HG03196 (cell line): ENCODE measurements around the gene DLEC1.
"Not testable (repeated sequence)": the region's sequence is repeated elsewhere in the genome, so short reads cannot be mapped to it uniquely, and the experiment has no call there.

ENCODE experiments used
- ATAC-seq: cut with Tn5 transposase; IDR thresholded peaks from one replicate; pipeline ENCODE4 v1.9.1; 2021; ENCODE audit not compliant: unreplicated experiment

The DLEC1 gene

GRCh38 chr3:38036906-38037305, 2.1 kb upstream of the DLEC1 start:
- no peak for ATAC-seq

DNA sequence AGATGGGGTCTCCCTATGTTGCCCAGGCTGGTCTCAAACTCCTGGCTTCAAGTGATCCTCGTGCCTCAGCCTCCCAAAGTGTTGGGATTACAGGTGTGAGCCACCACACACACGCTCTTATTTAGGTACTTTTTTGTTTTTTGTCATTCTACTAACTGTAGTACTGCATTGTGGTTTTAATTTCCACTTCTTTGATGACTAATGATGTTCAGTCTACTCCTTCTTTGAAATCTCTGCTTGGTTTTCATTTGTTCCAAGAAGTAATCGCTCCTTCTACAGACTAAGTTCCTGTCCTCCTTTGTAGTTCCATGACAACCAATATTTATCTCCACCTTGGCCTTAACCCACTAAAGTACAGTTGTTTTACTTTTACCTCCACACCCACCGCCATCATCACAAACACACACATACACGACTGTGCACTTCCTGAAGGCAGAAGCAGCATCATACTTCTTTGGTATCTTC, 529 bp upstream of the DLEC1 start:
- ATAC-seq: no peak

DNA sequence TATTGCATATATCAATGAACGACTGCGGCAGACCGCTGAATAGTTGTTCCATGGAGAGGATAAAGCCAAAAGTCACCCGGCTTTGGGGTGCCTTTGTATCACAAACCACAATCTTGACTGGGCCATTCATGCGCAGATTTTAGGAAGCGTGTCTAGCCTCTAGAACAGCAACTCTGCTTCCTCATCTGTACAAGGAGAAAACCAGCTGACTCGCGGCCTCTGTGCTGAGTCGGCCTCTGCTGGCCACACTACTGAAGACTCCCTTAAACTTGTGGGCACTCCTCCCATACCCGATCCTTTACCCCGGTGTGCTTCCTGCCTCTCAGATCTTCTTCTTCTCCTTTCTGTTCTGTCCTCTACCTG, 872 bp downstream of the DLEC1 start:
- ATAC-seq: peak; percentile 51

GRCh38 chr3:38040401-38040800, 1.4 kb downstream of the DLEC1 start:
- no peak for ATAC-seq

- no peak for ATAC-seq
Observed at GRCh38 chr3:38043486-38043885, 4.5 kb downstream of the DLEC1 start.

- no peak for ATAC-seq
Observed at GRCh38 chr3:38046027-38046426, 7.0 kb downstream of the DLEC1 start.

DNA sequence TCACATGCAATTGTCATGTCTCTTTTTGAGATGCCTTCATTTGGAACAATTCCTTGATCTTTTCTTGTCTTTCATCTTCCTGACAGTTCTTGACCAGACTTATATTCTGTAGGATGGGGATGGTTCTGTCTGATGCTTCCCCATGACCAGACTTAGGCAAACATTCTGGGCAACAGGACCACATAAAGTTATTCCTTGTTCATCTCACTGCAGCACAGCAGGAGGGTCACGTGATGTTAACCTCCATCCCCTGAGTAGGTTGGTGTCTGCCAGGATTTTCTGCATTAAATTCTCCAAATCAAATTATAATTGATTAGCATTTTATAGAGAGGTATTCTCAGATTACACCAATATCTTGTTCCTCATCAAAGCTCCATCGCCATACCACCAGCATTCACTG, 7.8 kb downstream of the DLEC1 start:
- ATAC-seq: no peak

DNA sequence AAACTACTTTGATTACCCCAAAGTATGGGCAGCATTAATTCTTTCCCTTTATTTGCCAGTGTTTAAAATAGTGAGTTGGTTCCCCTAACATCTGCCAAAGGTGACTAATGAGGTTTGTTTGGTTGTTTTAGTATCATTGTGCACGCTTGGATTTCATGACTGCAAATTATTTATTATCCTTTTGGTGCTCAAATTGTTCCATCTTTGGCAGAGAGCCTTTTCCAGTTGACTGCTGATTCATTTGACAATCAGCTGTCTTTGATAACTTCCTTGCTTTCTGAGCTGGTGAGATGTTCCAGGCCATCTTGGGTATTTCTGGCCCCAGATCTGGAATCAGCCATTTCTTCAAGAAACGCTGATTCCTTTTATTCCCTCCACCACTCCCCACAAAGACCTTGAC, 8.9 kb downstream of the DLEC1 start:
- no peak for ATAC-seq

DNA sequence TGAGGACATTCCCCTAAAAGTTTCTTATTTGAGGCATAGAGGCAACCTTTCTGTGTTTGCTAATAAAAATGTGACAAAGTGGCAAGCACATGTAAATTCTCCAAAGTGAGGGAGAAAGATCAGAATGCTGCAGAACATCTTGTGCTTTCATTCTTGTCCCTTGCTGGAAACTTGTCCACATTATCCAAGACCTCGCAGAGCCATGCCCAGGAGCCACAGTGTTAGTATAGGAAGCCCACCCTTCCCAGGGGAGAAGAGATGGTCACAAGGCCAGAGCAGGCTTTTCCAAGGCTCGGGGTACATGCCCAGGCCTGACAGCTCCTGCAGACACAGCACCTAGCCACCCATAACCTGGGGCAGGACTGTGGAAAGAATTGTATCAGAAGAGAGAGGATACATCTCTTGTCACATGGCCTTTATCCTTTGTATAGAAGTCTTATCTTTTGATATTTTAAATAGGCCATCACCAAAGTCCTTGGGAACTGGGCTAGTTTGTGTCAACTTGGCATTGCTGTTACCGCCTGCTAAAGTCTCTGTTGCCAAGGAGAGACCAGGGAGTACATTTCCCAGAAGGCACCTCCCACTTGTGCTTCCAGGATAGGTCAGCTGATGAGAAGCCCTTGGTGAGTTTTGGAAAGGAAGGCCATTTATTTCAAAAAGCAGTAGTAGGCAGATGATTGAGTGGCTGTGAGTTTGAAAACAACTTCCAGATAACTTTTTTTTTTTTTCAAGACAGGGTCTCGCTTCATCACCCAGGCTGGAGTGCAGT, 10.5 kb downstream of the DLEC1 start:
- no peak for ATAC-seq

GRCh38 chr3:38051131-38051530, 12.1 kb downstream of the DLEC1 start:
- no peak for ATAC-seq

- not testable (repeated sequence) for ATAC-seq
Observed at GRCh38 chr3:38053286-38053685, 14.3 kb downstream of the DLEC1 start.

DNA sequence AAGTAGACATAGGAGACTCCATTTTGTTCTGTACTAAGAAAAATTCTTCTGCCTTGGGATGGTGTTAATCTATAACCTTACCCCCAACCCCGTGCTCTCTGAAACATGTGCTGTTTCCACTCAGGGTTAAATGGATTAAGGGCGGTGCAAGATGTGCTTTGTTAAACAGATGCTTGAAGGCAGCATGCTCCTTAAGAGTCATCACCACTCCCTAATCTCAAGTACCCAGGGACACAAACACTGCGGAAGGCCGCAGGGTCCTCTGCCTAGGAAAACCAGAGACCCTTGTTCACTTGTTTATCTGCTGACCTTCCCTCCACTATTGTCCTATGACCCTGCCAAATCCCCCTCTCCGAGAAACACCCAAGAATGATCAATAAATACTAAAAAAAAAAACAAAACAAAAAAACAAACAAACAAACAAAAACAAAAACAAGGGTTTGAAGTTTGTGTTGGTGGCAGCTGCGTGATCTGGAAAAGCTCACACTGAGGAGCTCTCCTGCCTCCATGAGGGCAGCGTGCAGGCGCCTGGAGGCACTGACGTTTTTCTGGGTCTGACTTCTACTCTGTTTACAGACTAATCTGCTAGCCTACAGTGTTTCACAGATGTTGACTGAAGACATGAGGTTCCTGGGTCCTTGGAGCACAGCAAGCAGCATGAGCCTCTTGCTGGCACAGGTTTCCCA, 14.9 kb downstream of the DLEC1 start:
- not testable (repeated sequence) for ATAC-seq

DNA sequence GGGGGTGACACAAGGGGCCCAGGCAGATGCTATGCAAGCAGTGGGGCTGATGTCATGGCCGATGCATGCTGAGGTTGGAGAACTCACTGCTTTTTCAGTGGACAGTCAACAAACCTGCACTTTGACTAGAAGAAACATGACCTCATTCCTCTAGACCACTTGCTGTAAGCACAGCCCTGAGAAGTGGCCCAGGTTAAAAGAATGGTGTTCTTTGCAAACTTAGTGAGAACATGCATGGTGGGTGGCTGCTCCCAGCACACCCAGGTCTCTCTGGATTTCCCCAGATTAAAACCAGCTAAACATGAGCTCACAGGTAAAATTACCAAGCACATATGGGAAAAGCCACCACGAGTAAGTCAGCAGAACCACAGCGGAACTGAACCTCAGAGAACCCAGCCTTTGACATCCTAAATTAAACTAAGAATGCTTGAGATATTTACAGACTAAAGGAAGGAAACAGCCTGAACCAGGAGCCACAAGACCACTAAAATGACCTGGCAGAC, 15.5 kb downstream of the DLEC1 start:
- no peak for ATAC-seq

DNA sequence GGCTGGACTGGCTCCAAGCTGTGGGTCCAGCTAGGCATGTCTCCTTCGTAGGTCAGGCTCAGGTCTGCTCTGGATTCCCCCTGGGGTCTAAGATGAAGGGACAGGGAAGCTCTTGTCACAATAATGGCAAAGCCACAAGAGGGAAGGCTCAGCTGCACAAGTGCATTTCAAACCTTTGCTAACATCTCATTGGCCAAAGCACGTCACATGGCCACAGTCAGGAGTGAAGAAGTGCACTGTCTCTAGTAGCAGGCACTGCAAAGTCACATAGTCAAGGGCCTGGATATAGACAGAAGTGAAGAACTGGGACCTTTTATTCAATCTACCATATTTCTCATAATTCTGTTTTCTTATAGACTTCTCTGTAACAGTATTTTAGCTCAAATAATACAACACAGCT, 20.1 kb downstream of the DLEC1 start:
- no peak for ATAC-seq

DNA sequence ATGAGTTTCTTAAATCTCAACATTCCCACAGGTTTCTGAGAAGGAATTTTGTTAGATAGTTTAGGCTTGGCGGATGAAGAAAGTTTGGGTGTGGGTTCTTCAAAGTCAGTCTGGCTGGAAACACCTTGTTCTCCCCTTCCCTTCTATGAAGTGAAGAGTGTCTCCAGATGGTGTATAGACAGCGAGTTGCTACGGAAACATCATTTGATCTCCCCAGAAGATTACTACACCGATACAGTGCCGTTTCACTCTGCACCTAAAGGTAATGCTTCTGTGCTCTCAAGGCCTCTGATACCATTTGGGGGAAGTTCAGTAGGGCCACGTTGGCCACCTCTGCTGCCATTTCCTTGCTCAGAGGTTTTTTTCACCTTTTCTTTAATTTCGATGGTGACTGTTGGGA, 20.6 kb downstream of the DLEC1 start:
- ATAC-seq: no peak

- ATAC-seq: no peak
Observed at GRCh38 chr3:38062809-38063208, 23.8 kb downstream of the DLEC1 start.

GRCh38 chr3:38064453-38064852, 25.4 kb downstream of the DLEC1 start:
- ATAC-seq: not testable (repeated sequence)

DNA sequence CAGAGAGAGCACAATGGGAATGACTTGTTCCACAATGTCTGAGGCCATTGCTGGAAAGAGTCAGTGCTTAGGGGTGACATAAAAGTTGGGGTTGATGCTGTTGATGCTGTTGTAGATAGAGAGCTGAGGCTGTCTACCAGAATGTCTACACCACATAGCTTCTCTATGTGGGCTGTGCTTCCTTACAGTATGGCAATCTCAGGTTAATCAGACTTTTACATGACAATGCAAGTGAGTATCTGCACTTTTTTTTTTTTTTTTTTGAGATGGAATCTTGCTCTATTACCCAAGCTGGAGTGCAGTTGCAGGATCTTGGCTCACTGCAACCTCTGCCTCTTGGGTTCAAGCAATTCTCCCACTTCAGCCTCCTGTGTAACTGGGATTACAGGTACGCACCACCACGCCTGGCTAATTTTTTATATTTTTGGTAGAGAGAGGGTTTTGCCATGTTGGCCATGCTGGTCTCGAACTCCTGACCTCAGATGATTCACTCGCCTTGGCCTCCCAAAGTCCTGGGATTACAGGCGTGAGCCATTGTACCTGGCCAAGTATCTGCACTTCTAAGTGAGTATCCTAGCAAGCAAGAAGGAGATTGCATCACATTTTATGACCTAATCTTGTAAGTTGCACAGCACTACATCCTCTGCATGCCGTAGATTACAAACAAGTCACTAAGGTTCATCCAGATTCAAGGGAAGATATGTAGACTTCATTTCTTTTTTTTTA, 28.7 kb downstream of the DLEC1 start:
- no peak for ATAC-seq

- ATAC-seq: no peak
Observed at GRCh38 chr3:38070013-38070412, 31.0 kb downstream of the DLEC1 start.

GRCh38 chr3:38077073-38077472, 38.1 kb downstream of the DLEC1 start:
- ATAC-seq: not testable (repeated sequence)

- not testable (repeated sequence) for ATAC-seq
Observed at GRCh38 chr3:38082296-38082695, 43.3 kb downstream of the DLEC1 start.

- not testable (repeated sequence) for ATAC-seq
Observed at GRCh38 chr3:38083254-38083653, 44.2 kb downstream of the DLEC1 start.
